HEK293 (cell line): ENCODE data around the gene RHOB.

Experiments
- CTCF ChIA-PET: fragments of 350-600 bp; formaldehyde crosslinking; extraction: SDS; loops from one replicate; lab custom pipeline; 2021; ENCODE audit warnings: antibody characterized with exemption; lab: Yijun Ruan, JAX
- POLR2A ChIA-PET: fragments of 300-600 bp; formaldehyde crosslinking; extraction: SDS; loops from one replicate; lab custom pipeline; 2020; ENCODE audit warnings: antibody characterized with exemption, inconsistent platforms; lab: Yijun Ruan, JAX
- H3K27ac ChIP-seq: fragments of 200-500 bp; sonication (Bioruptor generic); 2 replicates; pipeline ENCODE4 v1.5.1; 2014; ENCODE audit warnings: low read depth, low read length, control low read depth, inconsistent platforms; ENCODE audit errors: extremely low read depth
- H3K36me3 ChIP-seq, 2 experiments: fragments of 200-500 bp in 1 of 2; sonication (Bioruptor generic) in 1 of 2; 1 replicate in 1 of 2; 2 replicates in 1 of 2; pipeline ENCODE4 v1.5.1; 2014 to 2017; ENCODE audit warnings: inconsistent platforms in 2 of 2, low read length in 2 of 2; ENCODE audit not compliant: control insufficient read depth in 2 of 2, insufficient read depth in 1 of 2
- H3K4me1 ChIP-seq: fragments of 200-500 bp; sonication (Bioruptor generic); 2 replicates; pipeline ENCODE4 v1.5.1; 2014; ENCODE audit warnings: mild to moderate bottlenecking, low read length, inconsistent platforms; ENCODE audit not compliant: control insufficient read depth, insufficient read depth
- H3K4me3 ChIP-seq: 2 replicates; pipeline ENCODE4 v1.5.1; 2011; ENCODE audit warnings: low read depth, mild to moderate bottlenecking, control low read depth, low read length, moderate library complexity
- H3K9me3 ChIP-seq: fragments of 200-500 bp; sonication (Bioruptor generic); 2 replicates; pipeline ENCODE4 v1.5.1; 2014; ENCODE audit warnings: low read depth, low read length, inconsistent platforms; ENCODE audit not compliant: control insufficient read depth, insufficient read depth
- BCL11A ChIP-seq: fragments of 450-650 bp; formaldehyde crosslinking; IDR thresholded peaks from 2 replicates; pipeline ENCODE4 v1.5.1; 2016; ENCODE audit warnings: low read depth, missing biosample characterization, missing genetic modification characterization
- HOXA7 ChIP-seq: sonication (generic); formaldehyde crosslinking; IDR thresholded peaks from 2 replicates; pipeline ENCODE4 v1.8.1; 2022; ENCODE audit warnings: missing genetic modification reagents, borderline replicate concordance
- PRDM10 ChIP-seq: fragments of 450-650 bp; formaldehyde crosslinking; IDR thresholded peaks from 2 replicates; pipeline ENCODE4 v1.5.1; 2016; ENCODE audit warnings: missing biosample characterization, missing genetic modification characterization
- RBAK ChIP-seq: fragments of 450-650 bp; formaldehyde crosslinking; IDR thresholded peaks from 2 replicates; pipeline ENCODE4 v1.5.1; 2016; ENCODE audit warnings: missing biosample characterization, missing genetic modification characterization
- REST ChIP-seq: fragments of 450-650 bp; formaldehyde crosslinking; IDR thresholded peaks from 2 replicates; pipeline ENCODE4 v1.5.1; 2016; ENCODE audit warnings: missing biosample characterization, missing genetic modification characterization
- ZNF202 ChIP-seq: fragments of 450-650 bp; formaldehyde crosslinking; IDR thresholded peaks from 2 replicates; pipeline ENCODE4 v1.5.1; 2016; ENCODE audit warnings: missing biosample characterization, missing genetic modification characterization, borderline replicate concordance
- ZNF26 ChIP-seq: fragments of 450-650 bp; formaldehyde crosslinking; IDR thresholded peaks from 2 replicates; pipeline ENCODE4 v1.5.1; 2016; ENCODE audit warnings: missing biosample characterization, missing genetic modification characterization
- ZNF280D ChIP-seq: fragments of 450-650 bp; formaldehyde crosslinking; IDR thresholded peaks from 2 replicates; pipeline ENCODE4 v1.5.1; 2016; ENCODE audit warnings: missing biosample characterization, missing genetic modification characterization
- ZNF48 ChIP-seq: fragments of 450-650 bp; formaldehyde crosslinking; IDR thresholded peaks from 2 replicates; pipeline ENCODE4 v1.5.1; 2016; ENCODE audit warnings: missing biosample characterization, missing genetic modification characterization
- ZNF488 ChIP-seq: fragments of 450-650 bp; formaldehyde crosslinking; IDR thresholded peaks from 2 replicates; pipeline ENCODE4 v1.5.1; 2016; ENCODE audit warnings: missing biosample characterization, missing genetic modification characterization
- ZNF518A ChIP-seq: fragments of 450-650 bp; formaldehyde crosslinking; conservative IDR thresholded peaks from 2 replicates; pipeline ENCODE4 v1.5.1; 2016; ENCODE audit warnings: low read depth, missing biosample characterization, missing genetic modification characterization
- ZNF555 ChIP-seq: fragments of 450-650 bp; formaldehyde crosslinking; conservative IDR thresholded peaks from 2 replicates; pipeline ENCODE4 v1.5.1; 2017; ENCODE audit warnings: missing biosample characterization, mild to moderate bottlenecking, missing genetic modification characterization, inconsistent platforms
- ZNF768 ChIP-seq: fragments of 450-650 bp; formaldehyde crosslinking; IDR thresholded peaks from 2 replicates; pipeline ENCODE4 v1.5.1; 2018; ENCODE audit warnings: missing biosample characterization, mild to moderate bottlenecking, missing genetic modification characterization
- ZSCAN16 ChIP-seq: fragments of 450-650 bp; formaldehyde crosslinking; IDR thresholded peaks from 2 replicates; pipeline ENCODE4 v1.5.1; 2016; ENCODE audit warnings: missing biosample characterization, missing genetic modification characterization
- ZXDB ChIP-seq: fragments of 450-650 bp; formaldehyde crosslinking; IDR thresholded peaks from 2 replicates; pipeline ENCODE4 v1.5.1; 2016; ENCODE audit warnings: missing biosample characterization, missing genetic modification characterization

RHOB gene

GRCh38 chr2:20397811-20398447 lies 48.9 kb upstream of the RHOB start:
- no peaks in the 10 kb centered on the region for H3K4me1 ChIP-seq
- no peak overlapping the region for H3K27ac ChIP-seq
- no peaks in the 10 kb centered on the region for H3K9me3 ChIP-seq
- POLR2A ChIA-PET = no interaction called here
- no peak overlapping the region for H3K4me3 ChIP-seq
- no peaks in the 10 kb centered on the region for H3K36me3 ChIP-seq
- TF ChIP-seq REST (no peak), BCL11A (tag by site-specific recombination) (no peak), ZNF26 (tag by site-specific recombination) (no peak), HOXA7 (no peak), ZSCAN16 (tag by site-specific recombination) (no peak), ZNF280D (tag by site-specific recombination) (no peak), RBAK (no peak), ZNF768 (tag by site-specific recombination) (no peak), ZNF555 (tag by site-specific recombination) (no peak), ZNF202 (tag by site-specific recombination) (no peak)
- TF ChIP-seq, all 188 proteins: peak for 0
- CTCF ChIA-PET = interaction anchor here (0.6 to 3.3 kb wide), 8 partner anchors 14 to 245 kb away, joined by 3 to 24 read pairs (median 10); no protein-coding TSS in a partner anchor

- ChIA-PET CTCF (interaction anchor here (0.8 to 2.2 kb wide), 4 partner anchors 10 to 32 kb away, joined by 3 to 11 read pairs (median 4); no protein-coding TSS in a partner anchor), POLR2A (no interaction called here)
- Histone ChIP-seq H3K9me3 (no peaks in the 10 kb centered on the region), H3K36me3 (no peaks in the 10 kb centered on the region), H3K27ac (no peak overlapping the region), H3K4me1 (no peaks in the 10 kb centered on the region), H3K4me3 (no peak overlapping the region)
- TF ChIP-seq ZNF488 (tag by site-specific recombination) = no peak
- no peak for TF ChIP-seq ZXDB (tag by site-specific recombination)
- TF ChIP-seq ZNF48 (tag by site-specific recombination) = no peak
- TF ChIP-seq ZNF518A (tag by site-specific recombination) = no peak
- no peak for TF ChIP-seq PRDM10 (tag by site-specific recombination)
Measured at GRCh38 chr2:20398956-20399567, 47.8 kb upstream of the RHOB start.
